ENCODE data around the gene DDIT3.
"Not testable (repeated sequence)": the region's sequence is repeated elsewhere in the genome, so short reads cannot be mapped to it uniquely, and the experiment has no call there.

Gene DDIT3, protein sequence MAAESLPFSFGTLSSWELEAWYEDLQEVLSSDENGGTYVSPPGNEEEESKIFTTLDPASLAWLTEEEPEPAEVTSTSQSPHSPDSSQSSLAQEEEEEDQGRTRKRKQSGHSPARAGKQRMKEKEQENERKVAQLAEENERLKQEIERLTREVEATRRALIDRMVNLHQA

DNA sequence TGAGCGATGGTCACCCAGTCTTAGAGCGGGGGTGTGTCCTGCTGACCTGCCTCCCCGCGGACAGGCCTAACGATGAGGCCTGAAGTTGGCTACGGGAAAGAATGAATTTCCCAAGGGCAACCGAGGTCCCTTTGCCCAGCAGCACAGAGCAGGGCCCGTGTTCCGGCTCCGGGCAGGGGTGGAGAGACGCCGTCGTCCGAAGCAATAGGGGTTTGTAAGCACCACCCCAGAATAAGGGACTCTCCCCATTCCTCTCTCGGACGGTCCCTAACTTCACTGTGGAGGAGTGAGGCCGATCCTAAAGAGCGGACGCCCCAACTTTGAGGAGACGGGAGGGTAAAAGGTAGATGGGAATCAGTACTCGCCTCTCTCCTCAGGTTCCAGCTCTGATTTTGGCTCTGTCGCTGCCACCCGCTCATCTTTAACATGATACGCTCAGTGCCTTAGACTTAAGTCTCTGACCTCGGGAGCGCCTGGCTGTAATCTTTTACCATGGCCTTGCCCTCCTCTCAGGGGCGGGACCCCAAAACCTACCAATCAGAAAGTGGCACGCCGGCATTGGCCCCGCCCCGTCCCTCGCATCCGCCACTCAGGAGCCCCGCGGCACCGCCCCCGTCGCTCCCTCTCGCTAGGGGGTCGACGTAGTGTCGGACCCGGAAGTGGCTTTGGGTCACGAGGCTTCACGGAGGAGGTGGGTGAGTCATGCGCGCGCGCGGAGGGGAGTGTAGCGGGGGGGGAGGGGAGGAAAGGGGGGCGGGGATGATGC lies at the start of gene DDIT3:
Gene DDIT3 (minus strand): TSS at position 462 of the 766 bp plus-strand sequence. CDS start 3,108 bp downstream, outside the sequence.
- DNase-seq, result peak; percentile 94

GRCh38 chr12:57569858-57570257 lies 49.5 kb upstream of the DDIT3 start:
- DNase-seq, result no peak

GRCh38 chr12:57568838-57569237 lies 48.5 kb upstream of the DDIT3 start:
- DNase-seq, result no peak

GRCh38 chr12:57564178-57564740 lies 43.9 kb upstream of the DDIT3 start:
- DNase-seq, result no peak

- no peak for DNase-seq
Measured at GRCh38 chr12:57563358-57563757, 43.0 kb upstream of the DDIT3 start.

GRCh38 chr12:57561117-57561516 lies 40.8 kb upstream of the DDIT3 start:
- DNase-seq, result not testable (repeated sequence)

DNA sequence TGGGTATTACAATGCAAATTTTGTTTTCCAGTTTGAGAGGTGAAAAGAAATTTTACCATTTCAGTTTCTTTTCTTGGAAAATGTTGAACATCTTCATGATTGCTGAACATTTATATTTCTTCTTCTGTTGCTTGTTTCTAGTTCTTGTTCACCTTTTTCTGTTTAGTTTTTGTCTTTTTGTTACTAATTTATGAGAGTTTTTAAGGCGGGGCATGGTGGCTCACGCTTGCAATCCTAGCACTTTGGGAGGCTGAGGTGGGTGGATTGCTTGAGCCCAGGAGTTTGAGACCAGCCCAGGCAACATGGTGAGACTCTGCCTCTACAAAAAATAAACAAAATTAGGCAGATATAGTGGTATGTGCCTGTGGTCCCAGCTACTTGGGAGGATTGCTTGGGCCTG lies 40.2 kb upstream of the DDIT3 start:
- no peak for DNase-seq

DNA sequence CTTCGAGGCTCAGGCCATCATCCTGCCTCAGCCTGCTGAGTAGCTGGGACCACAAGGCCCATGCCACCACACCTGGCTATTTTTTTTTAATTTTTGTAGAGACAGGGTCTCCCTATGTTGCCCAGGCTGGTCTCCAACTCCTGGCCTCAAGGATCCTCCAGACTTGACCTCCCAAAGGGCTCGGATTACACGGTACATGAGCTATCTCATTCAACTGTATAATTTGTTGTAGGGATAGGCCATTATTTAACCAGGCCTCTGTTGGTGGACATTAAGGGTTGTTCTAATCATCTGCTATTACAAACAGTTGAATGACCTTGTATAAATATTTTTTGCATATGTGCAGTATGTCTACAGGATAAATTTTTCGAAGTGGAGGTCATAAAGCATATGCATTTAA lies 38.5 kb upstream of the DDIT3 start:
- DNase-seq, result no peak

- DNase-seq, result no peak
Measured at GRCh38 chr12:57554897-57555296, 34.6 kb upstream of the DDIT3 start.

- no peak for DNase-seq
Measured at GRCh38 chr12:57554453-57554852, 34.1 kb upstream of the DDIT3 start.

DNA sequence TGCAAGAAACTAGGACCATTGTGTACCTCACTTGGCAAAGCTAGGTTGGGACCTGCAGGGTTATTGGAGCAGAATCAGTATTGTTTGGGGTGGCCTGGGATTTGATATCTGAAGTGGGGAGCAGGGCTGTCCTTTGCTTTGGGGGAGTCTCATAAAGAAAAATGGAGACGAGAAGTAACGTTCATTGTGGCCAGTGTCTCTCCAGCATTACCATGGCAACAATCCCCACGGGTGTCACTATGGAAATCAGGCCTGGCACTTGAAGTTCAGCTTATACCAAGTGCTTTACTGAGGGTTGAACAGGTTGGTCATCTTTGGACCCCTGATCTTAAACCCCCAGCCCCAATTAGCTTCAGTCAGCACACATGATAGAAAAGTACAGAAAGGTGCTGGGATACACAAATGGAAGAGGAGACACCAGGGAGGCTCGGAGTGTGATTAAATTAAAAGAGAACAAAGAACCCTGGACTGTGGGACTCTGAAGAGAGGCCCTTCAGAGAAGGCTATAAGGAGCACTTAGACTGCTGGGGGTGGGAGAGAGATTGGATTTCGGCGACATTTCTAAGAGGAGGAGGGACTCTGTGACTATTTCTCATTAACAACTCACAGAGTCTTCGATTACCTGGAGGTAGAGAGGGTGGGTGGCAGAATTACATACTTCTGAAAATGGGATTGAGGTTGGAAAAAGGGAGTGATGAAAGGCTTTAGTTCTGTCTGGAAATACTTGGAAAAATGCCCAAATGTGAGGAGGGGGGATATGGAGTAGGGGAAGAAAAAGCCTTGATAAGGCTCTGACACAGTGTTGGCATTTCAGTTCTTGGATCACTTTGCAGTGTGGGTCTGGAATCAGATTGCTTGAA lies 33.3 kb upstream of the DDIT3 start:
- DNase-seq, result no peak

GRCh38 chr12:57552835-57553313 lies 32.6 kb upstream of the DDIT3 start:
- DNase-seq, result no peak

DNA sequence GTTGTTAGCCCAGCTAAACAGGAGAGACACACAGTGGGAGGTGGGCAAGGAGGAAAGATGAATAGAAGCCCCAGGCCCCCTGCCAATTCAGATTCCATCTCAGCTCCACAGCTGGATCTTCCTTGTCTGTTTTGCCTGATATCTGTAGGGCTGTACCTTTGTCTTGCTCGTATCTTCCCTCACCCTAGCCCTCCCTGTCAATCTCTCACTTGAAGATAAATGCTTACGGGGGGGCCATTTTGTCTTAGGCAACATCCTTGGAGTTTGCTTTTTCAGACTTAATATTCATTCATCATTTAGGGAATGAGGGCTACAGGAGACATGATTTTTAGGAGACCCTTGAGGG lies 32.0 kb upstream of the DDIT3 start:
- DNase-seq, result no peak

DNA sequence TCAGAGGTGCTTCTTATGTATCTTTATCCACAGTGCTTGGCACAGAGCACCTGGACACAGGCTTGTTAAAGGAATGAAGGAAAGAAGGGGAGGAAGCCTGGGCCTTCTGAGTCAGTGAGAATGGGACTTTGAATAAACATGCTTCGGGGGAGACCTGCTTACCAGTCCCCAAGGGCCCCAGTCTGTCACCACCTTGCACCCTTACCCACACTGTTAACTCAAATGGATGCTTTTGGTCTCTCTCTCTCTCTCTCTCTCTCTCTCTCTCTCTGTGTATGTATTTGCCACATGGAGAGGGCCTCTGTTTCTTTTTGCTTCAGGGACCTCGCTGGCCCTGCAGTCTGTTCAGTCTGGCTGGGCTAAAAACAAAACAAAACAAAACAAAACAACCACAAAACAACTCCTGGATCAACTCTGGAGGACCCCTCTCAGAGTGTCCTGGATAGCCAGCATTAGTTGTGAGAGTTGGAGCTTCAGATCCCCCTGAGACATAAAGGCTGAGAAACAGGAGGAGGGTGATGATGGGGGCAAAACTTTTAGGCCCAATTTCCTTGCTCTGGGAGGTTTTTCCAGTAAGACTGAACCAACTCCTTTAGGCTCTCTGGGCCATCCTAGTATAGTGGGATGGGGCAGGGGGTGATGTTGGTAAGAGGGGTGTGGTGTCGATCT lies 31.5 kb upstream of the DDIT3 start:
- DNase-seq, result no peak

GRCh38 chr12:57550641-57551549 lies 30.6 kb upstream of the DDIT3 start:
- no peak for DNase-seq

DNA sequence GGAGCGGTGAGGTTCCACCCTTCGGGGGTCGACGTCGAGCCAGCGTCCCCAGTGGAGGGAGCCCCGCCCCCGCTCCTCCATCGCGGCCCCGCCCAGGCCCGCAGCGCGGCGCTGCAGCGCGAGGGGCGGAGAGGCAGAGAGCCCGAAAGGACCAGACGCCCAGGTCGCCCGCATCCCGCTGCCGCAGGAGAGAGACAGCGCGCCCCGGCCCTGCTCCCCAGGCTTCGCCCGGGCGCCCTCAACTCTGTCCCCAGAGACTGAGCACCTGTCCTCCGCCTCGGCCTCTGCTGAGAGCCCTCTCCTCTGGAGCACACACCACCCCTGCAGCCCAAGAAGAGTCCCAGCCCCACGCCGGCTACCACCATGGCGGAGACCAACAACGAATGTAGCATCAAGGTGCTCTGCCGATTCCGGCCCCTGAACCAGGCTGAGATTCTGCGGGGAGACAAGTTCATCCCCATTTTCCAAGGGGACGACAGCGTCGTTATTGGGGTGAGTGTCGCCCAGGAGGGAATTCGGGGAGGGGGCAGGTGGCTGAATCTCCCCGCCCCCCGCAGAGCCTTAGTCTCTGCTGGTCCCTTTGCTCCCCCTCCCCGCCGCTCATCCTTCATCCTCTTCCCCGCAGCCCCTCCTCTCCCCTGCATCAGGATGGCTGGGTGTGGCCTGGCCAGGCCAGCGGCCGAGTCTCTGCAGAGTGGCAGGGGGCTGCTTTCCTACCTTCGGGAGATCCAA lies 29.8 kb upstream of the DDIT3 start, which contains the start of gene KIF5A:
Gene KIF5A (plus strand): TSS at position 136 of the 732 bp plus-strand sequence. CDS start 228 bp downstream, at position 364.
- no peak for DNase-seq

- DNase-seq, result no peak
Measured at GRCh38 chr12:57549203-57549908, 29.0 kb upstream of the DDIT3 start.

DNA sequence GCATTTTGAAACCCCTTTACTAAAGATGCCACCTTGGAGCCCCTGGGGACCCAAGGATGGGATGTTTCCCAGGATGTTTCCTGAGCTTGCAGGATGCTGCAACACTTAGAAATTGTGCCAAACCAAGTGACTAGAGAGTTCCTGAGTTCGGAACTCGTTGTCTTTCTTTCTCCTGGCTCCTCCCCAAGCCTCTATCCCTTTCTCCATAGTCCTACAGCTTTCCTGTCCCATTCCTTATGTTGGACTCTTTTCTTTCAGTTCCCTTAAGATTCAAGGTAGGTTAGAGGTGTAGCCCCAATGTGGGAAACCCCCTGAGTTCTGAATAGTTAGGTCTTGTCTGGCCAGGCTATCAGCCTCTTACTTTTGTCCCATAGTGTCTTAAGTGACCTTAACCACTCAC lies 28.2 kb upstream of the DDIT3 start:
- no peak for DNase-seq

DNA sequence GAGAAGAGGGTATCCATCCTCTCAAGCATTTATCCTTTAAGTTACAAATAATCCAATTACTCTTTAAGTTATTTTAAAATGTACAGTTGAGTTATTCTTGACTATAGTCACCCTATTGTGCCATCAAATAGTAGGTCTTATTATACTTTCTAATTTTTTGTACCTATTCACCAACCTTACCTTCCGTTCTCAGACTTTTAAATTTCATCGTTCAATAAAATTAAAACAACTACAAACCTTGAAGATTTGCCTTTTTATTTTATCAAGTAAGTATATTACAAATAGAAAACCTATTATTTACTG lies 27.6 kb upstream of the DDIT3 start:
- DNase-seq, result no peak

- DNase-seq, result no peak
Measured at GRCh38 chr12:57547288-57548012, 27.1 kb upstream of the DDIT3 start.

Measured in NCI-H2029 treated with DMSO at 0.1 percent for 48 hours (cell line).